Neutrophil (primary cell): ENCODE data around the gene TSPYL4.

Experiments used
- H3K27ac ChIP-seq: fragments of 200-600 bp; sonication (generic); 2 replicates; pipeline ENCODE4 v1.5.1; 2016; ENCODE audit warnings: mild to moderate bottlenecking, moderate library complexity
- H3K27me3 ChIP-seq: fragments of 200-600 bp; sonication (generic); 2 replicates; pipeline ENCODE4 v1.6.0; 2016; ENCODE audit warnings: mild to moderate bottlenecking
- H3K36me3 ChIP-seq: fragments of 200-600 bp; sonication (generic); 2 replicates; pipeline ENCODE4 v1.5.1; 2017
- H3K4me1 ChIP-seq, 2 experiments: fragments of 200-600 bp in 1 of 2; sonication (generic) in 1 of 2; 1 replicate in 1 of 2; 2 replicates in 1 of 2; pipeline versions ENCODE4 v1.5.1 to v1.6.1; 2013 to 2016; ENCODE audit warnings: low read depth in 1 of 2, low read length in 1 of 2, mild to moderate bottlenecking in 1 of 2, moderate library complexity in 1 of 2; ENCODE audit not compliant: control insufficient read depth in 1 of 2, insufficient read depth in 1 of 2
- H3K4me3 ChIP-seq, 2 experiments: fragments of 200-600 bp in 1 of 2; sonication (generic) in 1 of 2; 1 replicate in 1 of 2; 2 replicates in 1 of 2; pipeline ENCODE4 v1.5.1; 2013 to 2016; ENCODE audit warnings: low read depth in 1 of 2, low read length in 1 of 2, mild to moderate bottlenecking in 1 of 2, moderate library complexity in 1 of 2
- H3K9me3 ChIP-seq: fragments of 200-600 bp; sonication (generic); 2 replicates; pipeline ENCODE4 v1.5.1; 2016
- TF ChIP-seq, protein P1 (sequence below): fragments of 200-600 bp; sonication (generic); IDR thresholded peaks from 2 replicates; pipeline ENCODE4 v1.5.1; 2016; ENCODE audit warnings: antibody characterized with exemption

Gene TSPYL4

GRCh38 chr6:116268589-116269293, 14.9 kb upstream of the TSPYL4 start:
- Histone ChIP-seq H3K4me3 (no peak overlapping the region), H3K4me1 (no peaks in the 10 kb centered on the region), H3K27ac (no peak overlapping the region), H3K9me3 (no peaks in the 10 kb centered on the region), H3K27me3 (no peaks in the 10 kb centered on the region), H3K36me3 (peaks cover 6% of the 10 kb centered on the region)
- TF ChIP-seq, protein P1, sequence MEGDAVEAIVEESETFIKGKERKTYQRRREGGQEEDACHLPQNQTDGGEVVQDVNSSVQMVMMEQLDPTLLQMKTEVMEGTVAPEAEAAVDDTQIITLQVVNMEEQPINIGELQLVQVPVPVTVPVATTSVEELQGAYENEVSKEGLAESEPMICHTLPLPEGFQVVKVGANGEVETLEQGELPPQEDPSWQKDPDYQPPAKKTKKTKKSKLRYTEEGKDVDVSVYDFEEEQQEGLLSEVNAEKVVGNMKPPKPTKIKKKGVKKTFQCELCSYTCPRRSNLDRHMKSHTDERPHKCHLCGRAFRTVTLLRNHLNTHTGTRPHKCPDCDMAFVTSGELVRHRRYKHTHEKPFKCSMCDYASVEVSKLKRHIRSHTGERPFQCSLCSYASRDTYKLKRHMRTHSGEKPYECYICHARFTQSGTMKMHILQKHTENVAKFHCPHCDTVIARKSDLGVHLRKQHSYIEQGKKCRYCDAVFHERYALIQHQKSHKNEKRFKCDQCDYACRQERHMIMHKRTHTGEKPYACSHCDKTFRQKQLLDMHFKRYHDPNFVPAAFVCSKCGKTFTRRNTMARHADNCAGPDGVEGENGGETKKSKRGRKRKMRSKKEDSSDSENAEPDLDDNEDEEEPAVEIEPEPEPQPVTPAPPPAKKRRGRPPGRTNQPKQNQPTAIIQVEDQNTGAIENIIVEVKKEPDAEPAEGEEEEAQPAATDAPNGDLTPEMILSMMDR, result no peak

- H3K9me3 ChIP-seq, result no peaks in the 10 kb centered on the region
- H3K4me1 ChIP-seq, result no peaks in the 10 kb centered on the region
- no peak overlapping the region for H3K27ac ChIP-seq
- TF ChIP-seq, protein P1, result no peak
- H3K4me3 ChIP-seq, result no peak overlapping the region
- no peaks in the 10 kb centered on the region for H3K27me3 ChIP-seq
- peaks cover under 1% of the 10 kb centered on the region for H3K36me3 ChIP-seq
These were observed 14.1 kb upstream of the TSPYL4 start for GRCh38 chr6:116267836-116268588.

- H3K27me3 ChIP-seq, result no peaks in the 10 kb centered on the region
- no peaks in the 10 kb centered on the region for H3K9me3 ChIP-seq
- TF ChIP-seq, protein P1, result no peak
- H3K4me1 ChIP-seq, result no peaks in the 10 kb centered on the region
- no peaks in the 10 kb centered on the region for H3K36me3 ChIP-seq
- no peak overlapping the region for H3K27ac ChIP-seq
- no peak overlapping the region for H3K4me3 ChIP-seq
These were observed 12.9 kb upstream of the TSPYL4 start for GRCh38 chr6:116266803-116267202.

DNA sequence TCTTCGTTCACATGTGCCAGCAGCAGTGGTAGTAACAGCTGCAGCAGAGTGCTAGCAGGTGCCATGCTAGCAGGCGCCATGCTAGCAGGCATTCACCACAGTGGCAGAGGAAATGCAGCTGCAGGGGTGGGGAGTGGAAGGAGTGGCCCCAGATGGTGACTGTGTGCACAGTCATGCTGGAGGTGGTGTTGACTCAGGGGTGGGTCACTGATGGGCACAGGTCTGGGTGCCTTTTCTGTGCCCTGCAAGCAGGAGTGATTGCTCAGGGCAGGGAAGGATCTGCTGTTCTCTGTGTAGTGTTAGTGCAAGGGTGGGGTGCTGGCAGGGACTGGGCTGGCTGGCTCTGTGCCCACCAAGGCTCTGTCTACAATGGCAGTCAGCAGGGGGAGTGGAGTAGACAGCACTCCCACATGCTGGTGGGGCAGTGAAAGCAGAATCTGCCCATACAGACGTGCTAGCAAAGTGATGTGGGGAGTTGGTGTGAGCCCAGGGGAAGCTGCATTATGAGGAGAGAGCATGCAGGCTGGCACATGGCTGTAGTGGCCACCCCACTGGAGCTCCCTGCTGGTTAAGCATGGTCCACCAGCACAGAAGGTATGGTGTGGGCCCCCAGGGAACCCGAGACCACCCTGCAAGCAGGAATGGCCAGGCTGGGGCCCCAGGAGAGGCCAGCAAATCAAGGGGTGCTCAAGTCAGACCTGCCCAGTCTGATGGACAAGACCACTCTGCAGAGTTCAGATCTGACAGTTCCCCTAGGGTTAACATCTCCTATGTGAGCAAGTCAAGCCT, 11.4 kb upstream of the TSPYL4 start:
- TF ChIP-seq, protein P1, result no peak
- no peak overlapping the region for H3K4me3 ChIP-seq
- no peaks in the 10 kb centered on the region for H3K4me1 ChIP-seq
- H3K27ac ChIP-seq, result no peak overlapping the region
- H3K27me3 ChIP-seq, result no peaks in the 10 kb centered on the region
- H3K36me3 ChIP-seq, result no peaks in the 10 kb centered on the region
- H3K9me3 ChIP-seq, result no peaks in the 10 kb centered on the region

GRCh38 chr6:116263353-116263752, 9.5 kb upstream of the TSPYL4 start:
- H3K36me3 ChIP-seq, result no peaks in the 10 kb centered on the region
- H3K4me1 ChIP-seq, result no peaks in the 10 kb centered on the region
- H3K27ac ChIP-seq, result no peak overlapping the region
- no peaks in the 10 kb centered on the region for H3K9me3 ChIP-seq
- no peaks in the 10 kb centered on the region for H3K27me3 ChIP-seq
- H3K4me3 ChIP-seq, result no peak overlapping the region
- TF ChIP-seq, protein P1, result no peak
